Activated gamma-delta T cell treated with anti-CD3 and anti-CD28 coated beads, Interleukin-2, amount 50 U/mL, for 16 hours (primary cell): ENCODE measurements around the gene KIF18A.
"Not testable (repeated sequence)": the region's sequence is repeated elsewhere in the genome, so short reads cannot be mapped to it uniquely, and the experiment has no call there.

Experiments
- DNase-seq: peaks from one replicate; pipeline ENCODE4 v3.0.0-alpha.2; 2020; ENCODE audit warnings: low read depth

KIF18A gene

GRCh38 chr11:28107750-28108618 lies at the start of gene KIF18A, which contains the start of gene METTL15:
Gene KIF18A (minus strand): TSS chr11:28108156. CDS start chr11:28097947, 10,209 bp downstream.
Gene METTL15 (plus strand): TSS chr11:28108388. CDS start chr11:28113335, 4,947 bp downstream.
- peak; percentile 97 for DNase-seq

GRCh38 chr11:28153586-28153985 lies 45.6 kb upstream of the KIF18A start:
- DNase-seq, result no peak

- DNase-seq, result no peak
These were observed 44.8 kb upstream of the KIF18A start for GRCh38 chr11:28152743-28153142.

- DNase-seq, result no peak
These were observed 38.3 kb upstream of the KIF18A start for GRCh38 chr11:28146123-28146751.

GRCh38 chr11:28144808-28145207 lies 36.9 kb upstream of the KIF18A start:
- no peak for DNase-seq

DNA sequence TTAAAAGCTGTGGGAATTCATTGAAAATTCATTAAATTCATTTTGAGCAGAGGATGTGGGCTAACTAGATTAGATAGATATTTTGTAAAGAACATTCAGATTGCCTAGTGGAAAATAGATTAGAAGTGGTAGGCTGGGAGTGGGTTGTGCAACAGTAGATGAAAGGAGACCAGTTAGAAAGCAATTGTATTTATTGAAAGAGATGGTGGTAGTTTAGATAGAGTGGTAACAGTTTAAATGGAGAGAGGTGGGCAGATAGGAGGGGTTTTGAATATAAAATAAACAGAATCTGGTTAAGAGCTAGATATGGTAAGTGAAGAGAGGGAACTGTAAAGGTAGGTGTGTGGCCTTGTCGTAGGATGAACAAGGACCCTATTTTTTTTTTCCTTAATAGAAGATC lies 34.8 kb upstream of the KIF18A start:
- no peak for DNase-seq

GRCh38 chr11:28140689-28141455 lies 32.9 kb upstream of the KIF18A start:
- DNase-seq, result no peak

DNA sequence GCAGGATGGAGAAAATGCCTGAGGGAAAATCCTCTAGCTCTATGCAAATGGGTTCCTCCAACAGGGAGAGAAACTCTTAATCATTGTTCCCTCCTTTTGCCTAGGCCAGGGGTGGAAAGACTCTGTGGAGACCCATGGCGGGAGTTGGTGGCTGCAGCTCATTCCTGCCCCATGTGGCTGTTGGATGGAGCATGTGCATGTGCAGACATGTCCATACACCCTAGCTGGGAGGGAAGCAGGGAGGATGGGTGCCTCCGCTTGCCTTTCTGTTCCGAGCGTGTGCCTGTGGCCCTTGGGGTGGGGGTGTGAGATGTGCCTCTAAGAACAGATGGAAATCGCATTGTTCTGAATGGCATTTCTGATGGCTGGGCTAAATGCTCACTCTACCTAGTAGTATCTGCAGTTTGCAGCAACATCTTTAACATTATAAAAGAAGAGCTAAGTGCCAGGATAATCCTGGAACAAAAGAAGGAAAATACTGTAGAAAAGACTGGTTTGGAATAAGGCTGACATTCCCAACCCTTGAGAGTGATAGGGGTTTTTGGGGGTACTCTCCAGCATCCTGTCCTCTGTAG lies 32.0 kb upstream of the KIF18A start:
- no peak for DNase-seq

GRCh38 chr11:28137832-28138231 lies 29.9 kb upstream of the KIF18A start:
- no peak for DNase-seq

GRCh38 chr11:28137366-28137765 lies 29.4 kb upstream of the KIF18A start:
- no peak for DNase-seq

GRCh38 chr11:28136157-28136556 lies 28.2 kb upstream of the KIF18A start:
- not testable (repeated sequence) for DNase-seq

- no peak for DNase-seq
These were observed 25.2 kb upstream of the KIF18A start for GRCh38 chr11:28133146-28133545.

DNA sequence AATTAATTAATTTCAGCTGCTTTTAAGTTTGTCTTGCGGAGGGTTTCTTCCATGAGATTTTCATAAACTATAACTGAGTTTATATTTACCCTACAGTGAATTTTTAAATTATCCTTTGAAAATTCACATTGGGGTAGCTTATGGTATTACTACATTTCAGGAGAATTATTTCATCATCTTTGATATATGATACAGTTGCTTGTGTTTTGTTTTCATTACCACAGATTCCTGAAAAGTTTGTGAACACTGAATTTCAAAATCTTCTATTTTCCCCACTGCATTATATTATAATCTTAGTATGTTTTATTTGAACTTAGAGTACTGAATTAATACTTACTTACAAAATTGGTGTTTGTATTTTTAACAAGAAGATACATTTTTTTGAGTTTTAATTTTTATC lies 24.6 kb upstream of the KIF18A start:
- no peak for DNase-seq

DNA sequence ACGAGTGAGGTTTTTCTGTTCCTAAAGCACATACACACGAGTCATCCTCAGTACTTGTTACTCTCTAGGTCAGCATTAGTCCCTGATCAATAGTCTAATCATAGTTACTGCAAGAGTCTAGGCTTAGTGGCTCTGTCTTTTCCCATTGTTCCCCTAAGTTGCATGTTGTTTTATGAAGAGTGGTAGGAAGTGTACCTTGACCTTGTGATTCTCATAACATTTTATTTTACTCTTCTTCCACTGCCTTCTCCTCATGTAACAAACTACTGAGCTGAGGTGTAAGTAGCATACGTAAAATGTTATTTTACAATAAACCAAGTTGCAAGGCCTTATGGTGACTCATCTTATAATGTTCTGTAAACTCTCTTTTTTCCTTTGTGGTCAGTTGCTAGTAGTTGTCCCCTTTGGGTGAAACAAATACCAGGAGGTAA lies 15.2 kb upstream of the KIF18A start:
- DNase-seq, result no peak

DNA sequence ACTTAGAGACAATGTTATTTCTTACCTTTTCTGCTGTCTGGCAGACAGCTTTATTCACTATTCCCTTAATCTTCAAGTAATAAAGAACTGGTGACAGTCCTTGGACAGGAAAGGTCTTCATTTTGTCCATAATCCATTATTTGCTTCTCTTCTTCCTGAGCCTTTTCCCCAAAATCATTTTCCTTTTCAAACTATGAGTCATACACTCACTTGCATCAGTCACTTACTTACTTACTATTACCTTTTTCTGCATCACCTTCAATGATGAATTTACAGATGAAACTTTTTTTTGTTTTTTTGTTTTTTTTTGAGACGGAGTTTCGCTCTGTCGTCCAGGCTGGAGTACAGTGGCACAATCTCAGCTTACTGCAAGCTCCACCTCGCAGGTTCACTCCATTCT lies 9.8 kb upstream of the KIF18A start:
- no peak for DNase-seq

GRCh38 chr11:28114731-28115130 lies 6.8 kb upstream of the KIF18A start:
- DNase-seq, result no peak

DNA sequence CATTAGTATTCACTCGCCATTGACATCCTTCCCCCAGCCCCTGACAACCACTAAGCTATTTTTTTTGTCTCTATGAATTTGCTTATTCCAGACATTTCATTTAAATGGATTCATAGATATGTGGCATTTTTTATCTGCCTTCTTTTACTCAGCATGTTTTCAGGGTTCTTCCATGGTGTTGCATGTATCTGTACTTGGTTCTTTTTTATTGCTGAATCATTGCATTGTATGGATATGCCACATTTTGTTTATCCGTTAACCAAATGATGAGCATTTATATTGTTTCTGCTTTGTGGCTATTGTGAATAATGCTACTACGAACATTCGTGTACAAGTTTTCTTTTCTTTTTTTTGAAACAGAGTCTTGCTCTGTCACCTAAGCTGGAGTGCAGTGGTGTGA lies 6.2 kb upstream of the KIF18A start:
- DNase-seq, result no peak

GRCh38 chr11:28110821-28111200 lies 2.9 kb upstream of the KIF18A start:
- no peak for DNase-seq

DNA sequence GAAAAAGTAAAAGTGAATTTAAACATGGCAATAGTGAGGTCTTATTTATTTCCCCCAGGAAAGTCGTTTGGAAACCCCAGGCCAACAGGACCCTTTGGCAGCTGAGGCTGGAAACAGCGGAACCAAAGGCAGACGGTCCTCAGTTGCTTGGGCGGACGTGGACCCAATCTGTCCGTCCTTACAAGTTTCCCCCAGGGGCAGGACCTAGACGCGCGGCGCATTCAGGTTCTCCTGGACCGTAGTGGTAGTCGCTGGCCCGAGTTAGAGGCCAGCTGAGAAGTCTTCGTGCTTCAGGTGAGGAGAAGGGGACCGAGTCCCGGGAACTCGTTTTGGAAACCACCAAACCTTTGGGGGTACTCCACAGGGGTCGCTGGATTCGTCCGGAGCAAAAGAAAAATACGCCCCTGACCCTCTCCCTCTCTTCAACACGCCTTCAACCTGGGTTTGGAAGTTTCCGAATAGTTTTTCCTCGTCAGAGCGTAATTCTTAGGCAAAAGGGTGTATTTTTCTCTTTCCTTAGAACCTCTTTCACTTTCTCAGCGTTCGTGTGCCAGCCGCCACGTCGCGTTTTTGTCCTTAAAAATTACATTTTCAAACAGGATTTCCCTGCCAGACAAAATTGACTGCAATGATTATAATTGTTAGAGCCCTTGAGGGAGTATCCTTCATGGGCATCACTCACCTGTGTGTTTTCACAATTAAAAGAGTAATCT lies 2.3 kb upstream of the KIF18A start:
- DNase-seq, result peak; percentile 28

- no peak for DNase-seq
These were observed 1.0 kb upstream of the KIF18A start for GRCh38 chr11:28108958-28109357.

DNA sequence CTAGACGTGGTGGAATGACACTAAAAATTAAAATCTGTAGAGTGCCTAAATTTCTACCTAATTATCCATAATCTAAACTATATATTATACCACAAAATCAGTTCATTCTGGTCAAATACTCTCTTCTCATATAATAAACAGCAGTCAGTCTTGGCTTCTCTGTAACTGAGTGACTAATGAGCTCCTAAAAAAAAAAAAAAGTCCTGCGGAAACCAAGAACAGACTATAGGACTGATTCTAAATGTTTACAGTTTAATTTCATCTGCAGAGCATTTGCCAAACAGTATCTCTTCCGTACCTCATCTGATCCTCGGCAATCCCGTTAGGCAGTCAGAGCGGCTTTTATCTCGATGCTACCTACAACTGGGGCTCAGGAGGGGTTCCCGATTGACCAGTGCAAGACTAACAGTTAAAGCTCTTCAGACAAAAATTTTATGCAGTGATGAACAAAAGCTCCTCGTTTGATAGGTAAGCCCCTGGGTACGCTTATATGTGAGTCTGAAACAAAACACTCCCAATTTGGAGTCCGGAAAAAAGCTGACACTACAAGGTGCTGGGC lies 686 bp downstream of the KIF18A start:
- no peak for DNase-seq
